Muscle layer of duodenum (tissue), 2 donors: ENCODE results near the gene MICAL3.
"Not testable (repeated sequence)": the region's sequence is repeated elsewhere in the genome, so short reads cannot be mapped to it uniquely, and the experiment has no call there.

ENCODE experiments used
- H3K27ac ChIP-seq: one replicate; pipeline ENCODE4 v1.7.0; 2013; ENCODE audit warnings: mild to moderate bottlenecking, low read length
- H3K27me3 ChIP-seq: one replicate; pipeline ENCODE4 v1.7.0; 2013; ENCODE audit warnings: low read depth, mild to moderate bottlenecking, control low read depth, low read length
- H3K36me3 ChIP-seq, 2 donors: one replicate each; pipeline ENCODE4 v1.7.0; 2013; ENCODE audit warnings: low read length in 2 of 2, control low read depth in 1 of 2, mild to moderate bottlenecking in 1 of 2; ENCODE audit not compliant: insufficient read depth in 2 of 2, control insufficient read depth in 1 of 2
- H3K4me1 ChIP-seq, 2 donors: one replicate each; pipeline ENCODE4 v1.7.0; 2013; ENCODE audit warnings: low read length in 2 of 2, mild to moderate bottlenecking in 2 of 2, control low read depth in 1 of 2, moderate library complexity in 1 of 2; ENCODE audit not compliant: insufficient read depth in 2 of 2, control insufficient read depth in 1 of 2
- H3K4me3 ChIP-seq, 2 donors: one replicate each; pipeline ENCODE4 v1.7.0; 2013; ENCODE audit warnings: low read length in 2 of 2, low read depth in 1 of 2, mild to moderate bottlenecking in 1 of 2
- H3K9me3 ChIP-seq, 2 donors: one replicate each; pipeline ENCODE4 v1.7.0; 2013; ENCODE audit warnings: low read length in 2 of 2, control low read depth in 1 of 2, mild to moderate bottlenecking in 1 of 2; ENCODE audit not compliant: control insufficient read depth in 1 of 2
- donor health status: healthy.

The MICAL3 gene, protein sequence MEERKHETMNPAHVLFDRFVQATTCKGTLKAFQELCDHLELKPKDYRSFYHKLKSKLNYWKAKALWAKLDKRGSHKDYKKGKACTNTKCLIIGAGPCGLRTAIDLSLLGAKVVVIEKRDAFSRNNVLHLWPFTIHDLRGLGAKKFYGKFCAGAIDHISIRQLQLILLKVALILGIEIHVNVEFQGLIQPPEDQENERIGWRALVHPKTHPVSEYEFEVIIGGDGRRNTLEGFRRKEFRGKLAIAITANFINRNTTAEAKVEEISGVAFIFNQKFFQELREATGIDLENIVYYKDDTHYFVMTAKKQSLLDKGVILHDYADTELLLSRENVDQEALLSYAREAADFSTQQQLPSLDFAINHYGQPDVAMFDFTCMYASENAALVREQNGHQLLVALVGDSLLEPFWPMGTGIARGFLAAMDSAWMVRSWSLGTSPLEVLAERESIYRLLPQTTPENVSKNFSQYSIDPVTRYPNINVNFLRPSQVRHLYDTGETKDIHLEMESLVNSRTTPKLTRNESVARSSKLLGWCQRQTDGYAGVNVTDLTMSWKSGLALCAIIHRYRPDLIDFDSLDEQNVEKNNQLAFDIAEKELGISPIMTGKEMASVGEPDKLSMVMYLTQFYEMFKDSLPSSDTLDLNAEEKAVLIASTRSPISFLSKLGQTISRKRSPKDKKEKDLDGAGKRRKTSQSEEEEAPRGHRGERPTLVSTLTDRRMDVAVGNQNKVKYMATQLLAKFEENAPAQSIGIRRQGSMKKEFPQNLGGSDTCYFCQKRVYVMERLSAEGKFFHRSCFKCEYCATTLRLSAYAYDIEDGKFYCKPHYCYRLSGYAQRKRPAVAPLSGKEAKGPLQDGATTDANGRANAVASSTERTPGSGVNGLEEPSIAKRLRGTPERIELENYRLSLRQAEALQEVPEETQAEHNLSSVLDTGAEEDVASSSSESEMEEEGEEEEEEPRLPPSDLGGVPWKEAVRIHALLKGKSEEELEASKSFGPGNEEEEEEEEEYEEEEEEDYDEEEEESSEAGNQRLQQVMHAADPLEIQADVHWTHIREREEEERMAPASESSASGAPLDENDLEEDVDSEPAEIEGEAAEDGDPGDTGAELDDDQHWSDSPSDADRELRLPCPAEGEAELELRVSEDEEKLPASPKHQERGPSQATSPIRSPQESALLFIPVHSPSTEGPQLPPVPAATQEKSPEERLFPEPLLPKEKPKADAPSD (N-terminal part only)

DNA sequence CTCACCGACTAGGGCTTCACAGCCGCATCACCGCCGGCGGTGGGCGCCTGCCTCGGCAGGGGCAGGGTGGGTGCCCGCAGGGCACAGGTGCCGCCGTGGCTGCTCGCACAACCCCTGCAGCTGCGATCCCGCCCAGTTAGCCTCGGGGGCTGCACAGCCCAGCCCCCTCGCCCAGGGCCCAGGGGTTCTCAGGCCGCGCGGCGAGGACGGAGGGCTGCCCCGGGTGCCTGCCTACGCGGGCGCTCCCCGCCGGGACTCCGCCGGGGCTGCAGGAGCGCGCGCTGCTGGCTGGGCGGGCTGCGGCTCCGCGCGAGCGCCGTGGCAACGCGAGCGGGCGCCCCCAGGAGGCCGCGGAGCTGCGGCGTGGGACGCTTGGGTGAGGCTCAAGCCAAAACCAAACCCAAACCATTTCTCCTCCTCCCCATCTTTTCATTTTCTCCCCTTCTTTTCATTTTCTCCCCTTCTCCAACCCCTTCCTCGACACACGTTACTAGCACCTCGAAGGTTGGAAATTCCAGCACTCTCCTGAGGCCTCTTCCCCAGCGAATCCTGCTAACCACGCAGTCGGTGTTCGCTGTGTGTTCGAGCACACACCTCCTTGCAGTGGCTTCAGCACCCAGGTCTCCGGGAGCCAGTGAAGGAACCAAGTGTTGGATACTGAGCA lies at the start of gene MICAL3:
MICAL3 (minus strand) TSS at position 286 of the 664 bp plus-strand sequence. CDS start 117,749 bp downstream, outside the sequence.
- Histone ChIP-seq H3K4me1 (peaks cover 4 to 19% of the 10 kb centered on the region in 2 donors), H3K27ac (peak within 1 kb of the TSS; percentile 82), H3K4me3 (peak within 1 kb of the TSS; percentile 76 to 86), H3K9me3 (no peaks in the 10 kb centered on the region), H3K36me3 (no peaks in the 10 kb centered on the region), H3K27me3 (peaks cover 4% of the 10 kb centered on the region)

DNA sequence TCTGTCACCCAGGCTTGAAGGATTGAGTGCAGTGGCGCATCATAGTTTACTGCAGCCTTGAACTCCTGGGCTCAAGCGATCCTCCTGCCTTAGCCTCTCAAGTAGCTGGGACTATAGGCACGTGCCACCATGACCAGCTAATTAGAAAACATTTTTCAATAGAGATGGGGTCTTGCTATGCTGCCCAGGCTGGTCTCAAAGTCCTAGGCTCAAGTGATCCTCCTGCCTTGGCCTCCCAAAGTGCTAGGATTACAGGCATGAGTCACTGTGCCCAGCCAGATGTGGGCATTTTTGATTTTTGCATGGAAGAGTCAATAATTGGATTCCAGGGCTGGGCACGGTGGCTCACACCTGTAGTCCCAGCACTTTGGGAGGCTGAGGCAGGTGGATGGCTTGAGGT lies 49.6 kb upstream of the MICAL3 start:
- H3K4me1 ChIP-seq, result peaks cover 17 to 19% of the 10 kb centered on the region in 2 donors
- H3K36me3 ChIP-seq, H3K27me3 ChIP-seq, H3K9me3 ChIP-seq, H3K27ac ChIP-seq, H3K4me3 ChIP-seq: not testable (repeated sequence)

DNA sequence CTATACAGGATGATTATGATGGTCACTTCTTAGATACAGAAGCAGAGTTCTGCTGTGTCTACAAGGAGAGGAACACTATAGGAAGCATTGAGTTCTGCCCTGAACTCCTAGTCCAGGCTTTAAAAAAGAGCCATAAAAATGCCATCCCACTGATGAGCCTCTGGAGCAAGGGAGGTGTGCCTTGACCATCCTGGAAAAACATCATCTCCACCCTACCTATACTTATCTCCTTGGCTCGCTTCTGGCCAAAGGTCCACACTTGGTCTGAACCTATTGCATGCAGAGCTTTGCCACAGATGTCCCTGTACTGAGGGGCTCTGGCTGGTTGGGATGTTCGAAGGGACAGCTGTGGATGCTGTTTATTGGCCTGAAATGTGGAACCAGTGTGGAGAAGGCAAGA lies 49.1 kb upstream of the MICAL3 start:
- no peaks in the 10 kb centered on the region for H3K9me3 ChIP-seq
- H3K4me1 ChIP-seq, result peaks cover 12 to 14% of the 10 kb centered on the region in 2 donors
- H3K36me3 ChIP-seq, result no peaks in the 10 kb centered on the region
- no peak overlapping the region for H3K27ac ChIP-seq
- H3K4me3 ChIP-seq, result no peak overlapping the region
- no peaks in the 10 kb centered on the region for H3K27me3 ChIP-seq

- Histone ChIP-seq H3K4me3 (no peak overlapping the region), H3K4me1 (peaks cover 9 to 12% of the 10 kb centered on the region in 2 donors)
These were observed 47.6 kb upstream of the MICAL3 start for GRCh38 chr22:18071968-18072310.

DNA sequence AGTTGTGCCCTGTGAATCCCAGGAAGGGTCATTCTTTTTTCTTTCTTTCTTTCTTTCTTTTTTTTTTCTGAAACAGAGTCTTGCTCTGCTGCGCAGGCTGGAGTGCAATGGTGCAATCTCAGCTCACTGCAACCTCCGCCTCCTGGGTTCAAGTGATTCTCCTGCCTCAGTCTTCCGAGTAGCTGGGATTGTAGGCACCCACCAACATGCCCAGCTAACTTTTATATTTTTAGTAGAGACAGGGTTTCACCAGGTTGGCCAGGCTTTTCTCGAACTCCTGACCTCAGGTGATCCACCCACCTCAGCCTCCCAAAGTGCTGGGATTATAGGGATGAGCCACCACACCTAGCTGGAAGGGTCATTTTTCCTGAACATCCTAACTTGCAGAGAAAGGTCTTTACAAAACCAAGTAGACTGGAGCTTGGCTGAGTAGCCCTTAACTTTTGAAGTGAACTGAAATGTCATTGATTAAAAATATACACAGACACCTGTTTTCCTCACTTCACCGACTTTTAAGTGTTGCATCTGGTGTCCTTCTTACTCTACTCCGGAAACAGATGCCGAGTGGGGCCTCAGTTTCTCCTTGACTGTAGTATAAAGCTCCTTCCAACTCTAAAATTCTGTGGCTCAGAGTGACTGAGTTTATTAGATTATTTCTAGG lies 47.1 kb upstream of the MICAL3 start:
- H3K36me3 ChIP-seq, H3K27me3 ChIP-seq, H3K9me3 ChIP-seq, H3K4me3 ChIP-seq, H3K27ac ChIP-seq: not testable (repeated sequence)
- peaks cover 4 to 10% of the 10 kb centered on the region in 2 donors for H3K4me1 ChIP-seq

More at GRCh38 chr22:18071968-18072310, 47.6 kb upstream of the MICAL3 start:
- Histone ChIP-seq H3K36me3 (no peaks in the 10 kb centered on the region), H3K9me3 (no peaks in the 10 kb centered on the region), H3K27ac (no peak overlapping the region), H3K27me3 (no peaks in the 10 kb centered on the region)

- no peaks in the 10 kb centered on the region for H3K36me3 ChIP-seq
- peaks cover 0 to 6% of the 10 kb centered on the region in 2 donors for H3K4me1 ChIP-seq
- H3K27ac ChIP-seq, result no peak overlapping the region
- no peaks in the 10 kb centered on the region for H3K27me3 ChIP-seq
- H3K9me3 ChIP-seq, result no peaks in the 10 kb centered on the region
- H3K4me3 ChIP-seq, result no peak overlapping the region
These were observed 46.4 kb upstream of the MICAL3 start for GRCh38 chr22:18070556-18071306.

DNA sequence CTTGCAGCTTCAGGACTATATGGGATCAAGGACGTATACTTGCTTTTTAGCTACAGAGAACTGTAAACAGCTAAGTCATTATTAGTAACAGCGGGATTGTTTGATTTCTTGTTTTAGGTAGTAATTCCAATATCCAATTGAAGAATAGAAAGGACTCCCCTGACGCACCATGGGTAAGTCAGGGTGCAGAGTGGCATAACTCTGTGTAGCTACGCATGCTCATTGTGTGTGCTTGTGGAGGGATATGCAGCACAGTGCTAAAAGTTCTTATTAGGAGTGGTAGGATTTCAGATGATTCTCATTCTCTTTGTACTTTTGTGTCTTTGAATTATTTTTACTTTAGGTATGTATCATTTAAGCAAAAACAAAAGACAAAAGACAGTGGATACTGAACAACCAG lies 45.7 kb upstream of the MICAL3 start:
- Histone ChIP-seq H3K9me3 (no peaks in the 10 kb centered on the region), H3K36me3 (no peaks in the 10 kb centered on the region), H3K27ac (no peak overlapping the region), H3K27me3 (no peaks in the 10 kb centered on the region), H3K4me3 (no peak overlapping the region), H3K4me1 (peaks cover 0 to 3% of the 10 kb centered on the region in 2 donors)

- Histone ChIP-seq H3K27ac (peak overlapping the region; percentile 89), H3K9me3 (no peaks in the 10 kb centered on the region), H3K4me3 (no peak overlapping the region), H3K27me3 (no peaks in the 10 kb centered on the region), H3K4me1 (peaks cover 0 to 3% of the 10 kb centered on the region in 2 donors), H3K36me3 (no peaks in the 10 kb centered on the region)
These were observed 44.7 kb upstream of the MICAL3 start for GRCh38 chr22:18069041-18069440.

DNA sequence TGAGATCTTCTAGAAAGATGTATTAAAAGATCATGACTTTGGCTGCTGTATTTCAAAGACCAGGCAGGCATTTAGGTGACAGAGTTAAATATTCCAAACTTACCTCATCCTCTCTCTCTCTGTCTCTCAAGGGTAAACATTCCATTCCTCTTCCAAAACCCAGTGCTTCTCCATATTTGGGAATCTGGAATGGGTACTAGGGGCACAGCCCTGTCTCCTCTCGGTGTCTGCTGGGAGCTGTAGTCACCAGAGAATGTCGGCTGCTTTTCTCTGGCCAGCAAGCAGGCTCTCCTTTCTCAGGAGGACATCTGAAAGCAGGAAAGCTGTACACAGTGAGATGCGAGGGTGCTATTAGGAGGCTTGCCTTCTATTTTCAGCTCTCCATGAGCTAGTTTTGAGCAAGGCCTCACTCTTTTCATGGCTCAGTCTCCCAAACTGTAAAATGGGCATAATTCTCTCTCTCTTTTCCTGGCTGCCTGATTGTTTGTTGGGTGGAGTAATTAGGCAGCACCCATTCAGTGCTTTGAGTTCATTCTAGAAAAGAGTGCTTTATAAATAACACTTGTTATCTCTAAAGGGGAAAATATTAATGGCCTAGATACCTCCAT lies 44.1 kb upstream of the MICAL3 start:
- H3K4me1 ChIP-seq, result peaks cover 0 to 3% of the 10 kb centered on the region in 2 donors
- peak overlapping the region in 1 of 2 donors; percentile 22 for H3K4me3 ChIP-seq
- H3K9me3 ChIP-seq, result no peaks in the 10 kb centered on the region
- no peaks in the 10 kb centered on the region for H3K36me3 ChIP-seq
- H3K27ac ChIP-seq, result peak overlapping the region; percentile 89
- H3K27me3 ChIP-seq, result no peaks in the 10 kb centered on the region
